ENCODE measurements around the gene FJX1.

DNA sequence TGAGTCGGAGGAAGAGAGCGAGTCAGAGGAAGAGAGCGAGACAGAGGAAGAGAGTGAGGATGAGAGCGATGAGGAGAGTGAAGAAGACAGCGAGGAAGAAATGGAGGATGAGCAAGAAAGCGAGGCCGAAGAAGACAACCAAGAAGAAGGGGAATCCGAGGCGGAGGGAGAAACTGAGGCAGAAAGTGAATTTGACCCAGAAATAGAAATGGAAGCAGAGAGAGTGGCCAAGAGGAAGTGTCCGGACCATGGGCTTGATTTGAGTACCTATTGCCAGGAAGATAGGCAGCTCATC, 45.1 kb downstream of the FJX1 start:
- TF ChIP-seq TAF1 (IDR thresholded peaks at IDR 0.05; ENCODE audit: borderline replicate concordance, low read depth, low read length) (no peak), POLR2A (IDR thresholded peaks at IDR 0.05; ENCODE audit: low read depth, low read length) (no peak)

Data from GM12892 (cell line).